RWPE1 (cell line): ENCODE data around the gene CADM2.

Experiments used
- CTCF ChIA-PET: fragments of 350-600 bp; sonication (Branson Sonifier 250); formaldehyde crosslinking; extraction: SDS; loops from one replicate; lab custom pipeline; 2021; lab: Yijun Ruan, JAX
- POLR2A ChIA-PET: fragments of 400-600 bp; formaldehyde crosslinking; extraction: SDS; loops from one replicate; lab custom pipeline; 2020; ENCODE audit warnings: antibody characterized with exemption; ENCODE audit not compliant: low non-redundant PET; lab: Yijun Ruan, JAX
- DNase-seq: peaks from one replicate; pipeline ENCODE4 v3.0.0; 2012; ENCODE audit warnings: low spot score
- H3K27ac ChIP-seq: fragments of 450-650 bp; 2 replicates; pipeline ENCODE4 v1.5.1; 2017
- CTCF ChIP-seq: fragments of 450-650 bp; conservative IDR thresholded peaks from 2 replicates; pipeline ENCODE4 v1.5.1; 2017; ENCODE audit warnings: low read depth, mild to moderate bottlenecking

Gene CADM2

GRCh38 chr3:85364296-85364909, 405.6 kb downstream of the CADM2 start:
- ChIA-PET POLR2A (no interaction called here), CTCF (no interaction called here)
- H3K27ac ChIP-seq: no peak overlapping the region
- DNase-seq: no peak
- no peak for TF ChIP-seq CTCF

GRCh38 chr3:85370341-85370740, 411.6 kb downstream of the CADM2 start:
- no peak overlapping the region for H3K27ac ChIP-seq
- DNase-seq: no peak
- no peak for TF ChIP-seq CTCF
- ChIA-PET POLR2A (no interaction called here), CTCF (no interaction called here)

DNA sequence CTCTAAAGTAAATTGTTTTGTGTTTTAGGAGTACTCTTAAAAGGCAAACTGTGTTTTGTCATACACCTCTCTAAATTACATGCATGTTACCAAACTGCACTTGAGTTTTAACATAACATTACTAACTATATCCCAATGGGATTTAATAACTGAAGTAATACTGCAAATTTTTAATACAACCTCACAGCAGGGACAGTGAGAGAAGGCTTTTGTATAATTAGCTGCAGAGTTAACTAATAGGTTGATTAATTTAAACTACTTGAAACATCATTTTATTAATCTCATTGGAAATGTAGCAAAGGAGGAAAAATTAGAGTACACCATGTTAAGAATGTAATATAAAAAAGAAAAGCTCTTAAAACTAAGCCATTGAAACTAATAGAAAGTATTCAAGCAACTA, 417.3 kb downstream of the CADM2 start:
- POLR2A ChIA-PET: no interaction called here
- no peak overlapping the region for H3K27ac ChIP-seq
- CTCF ChIA-PET: no interaction called here
- no peak for DNase-seq
- no peak for TF ChIP-seq CTCF

DNA sequence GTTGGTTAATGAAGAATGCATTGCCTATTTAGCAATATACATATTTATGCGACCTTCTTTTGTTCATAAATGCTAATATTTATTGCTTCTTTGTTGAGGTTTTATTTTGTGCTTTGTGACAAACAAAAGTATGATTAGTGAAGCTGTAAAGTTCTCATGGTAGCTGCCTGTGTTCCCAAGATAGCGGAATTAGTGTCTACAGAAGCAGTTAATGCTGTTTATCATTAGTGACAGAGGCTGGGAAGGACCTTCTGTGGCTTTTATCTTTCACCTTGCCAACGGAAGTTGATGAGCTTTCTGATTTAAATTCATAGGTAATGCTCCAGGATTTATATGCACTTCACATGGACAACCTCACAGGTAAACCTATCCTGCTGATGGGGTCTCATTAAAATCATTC, 418.3 kb downstream of the CADM2 start:
- no peak for TF ChIP-seq CTCF
- ChIA-PET POLR2A (no interaction called here), CTCF (no interaction called here)
- H3K27ac ChIP-seq: no peak overlapping the region
- no peak for DNase-seq

- TF ChIP-seq CTCF: no peak
- CTCF ChIA-PET: no interaction called here
- H3K27ac ChIP-seq: no peak overlapping the region
- no peak for DNase-seq
- POLR2A ChIA-PET: no interaction called here
Measured at GRCh38 chr3:85384372-85384771, 425.6 kb downstream of the CADM2 start.

GRCh38 chr3:85387913-85388505, 429.2 kb downstream of the CADM2 start:
- H3K27ac ChIP-seq: no peak overlapping the region
- ChIA-PET CTCF (no interaction called here), POLR2A (no interaction called here)
- no peak for DNase-seq
- no peak for TF ChIP-seq CTCF
